HK-2 (cell line): ENCODE measurements around the gene OR2A14.
"Not testable (repeated sequence)": the region's sequence is repeated elsewhere in the genome, so short reads cannot be mapped to it uniquely, and the experiment has no call there.

Source experiments
- DNase-seq: peaks from one replicate; pipeline ENCODE4 v3.0.0-alpha.2; 2018; ENCODE audit not compliant: unreplicated experiment

The OR2A14 gene, protein sequence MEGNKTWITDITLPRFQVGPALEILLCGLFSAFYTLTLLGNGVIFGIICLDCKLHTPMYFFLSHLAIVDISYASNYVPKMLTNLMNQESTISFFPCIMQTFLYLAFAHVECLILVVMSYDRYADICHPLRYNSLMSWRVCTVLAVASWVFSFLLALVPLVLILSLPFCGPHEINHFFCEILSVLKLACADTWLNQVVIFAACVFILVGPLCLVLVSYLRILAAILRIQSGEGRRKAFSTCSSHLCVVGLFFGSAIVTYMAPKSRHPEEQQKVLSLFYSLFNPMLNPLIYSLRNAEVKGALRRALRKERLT

DNA sequence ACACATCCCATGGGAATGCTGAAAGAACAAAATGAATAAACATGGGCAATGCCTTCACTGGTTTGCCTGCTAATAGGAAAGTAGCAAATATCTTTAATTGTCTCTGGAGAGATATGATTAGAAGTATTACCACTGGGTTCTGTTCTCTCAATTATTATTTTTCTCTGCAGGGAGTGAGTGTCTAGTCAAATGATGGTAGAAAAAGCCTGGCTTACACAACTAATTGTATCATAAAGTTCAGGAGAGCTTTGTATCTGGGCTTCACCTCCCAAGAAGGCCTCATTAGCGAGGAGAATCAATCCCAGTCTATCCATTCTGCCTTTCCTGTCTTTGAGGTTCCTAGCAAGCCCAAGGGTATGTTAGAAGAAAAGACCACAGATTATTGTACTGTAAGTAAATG is at the start of gene OR2A14:
OR2A14 (plus strand) TSS at position 301 of the 400 bp plus-strand sequence. CDS start 5,937 bp downstream, outside the sequence.
- no peak for DNase-seq

DNA sequence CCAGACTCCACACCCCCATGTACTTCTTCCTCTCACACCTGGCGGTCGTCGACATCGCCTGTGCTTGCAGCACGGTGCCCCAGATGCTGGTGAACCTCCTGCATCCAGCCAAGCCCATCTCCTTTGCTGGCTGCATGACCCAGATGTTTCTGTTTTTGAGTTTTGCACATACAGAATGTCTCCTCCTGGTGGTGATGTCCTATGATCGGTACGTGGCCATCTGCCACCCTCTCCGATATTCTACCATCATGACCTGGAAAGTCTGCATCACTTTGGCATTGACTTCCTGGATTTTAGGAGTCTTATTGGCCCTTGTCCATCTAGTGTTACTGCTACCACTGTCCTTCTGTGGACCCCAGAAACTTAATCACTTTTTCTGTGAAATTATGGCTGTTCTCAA is 48.6 kb upstream of the OR2A14 start:
- no peak for DNase-seq

DNA sequence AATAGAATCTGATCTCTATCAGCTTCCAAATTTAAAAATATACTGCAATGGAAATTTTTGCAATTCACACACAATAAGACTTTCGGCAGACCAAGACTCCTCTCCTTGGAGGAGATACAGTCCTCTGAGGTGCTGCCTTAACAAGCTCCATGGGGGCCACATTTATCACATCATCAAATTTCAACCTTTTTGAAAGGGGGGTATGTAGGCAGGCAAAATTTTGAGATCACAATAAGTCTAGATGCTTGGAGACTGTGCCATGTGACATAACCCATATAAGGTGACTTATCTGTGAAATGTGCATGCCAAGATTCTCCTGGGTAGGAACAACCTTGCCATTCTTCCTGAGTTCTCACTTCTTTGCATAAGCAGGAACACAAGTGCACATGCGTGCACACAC is 37.0 kb upstream of the OR2A14 start, which contains the start of gene OR2A12:
OR2A12 (plus strand) TSS at position 301 of the 400 bp plus-strand sequence. CDS start 8,830 bp downstream, outside the sequence.
- no peak for DNase-seq

DNA sequence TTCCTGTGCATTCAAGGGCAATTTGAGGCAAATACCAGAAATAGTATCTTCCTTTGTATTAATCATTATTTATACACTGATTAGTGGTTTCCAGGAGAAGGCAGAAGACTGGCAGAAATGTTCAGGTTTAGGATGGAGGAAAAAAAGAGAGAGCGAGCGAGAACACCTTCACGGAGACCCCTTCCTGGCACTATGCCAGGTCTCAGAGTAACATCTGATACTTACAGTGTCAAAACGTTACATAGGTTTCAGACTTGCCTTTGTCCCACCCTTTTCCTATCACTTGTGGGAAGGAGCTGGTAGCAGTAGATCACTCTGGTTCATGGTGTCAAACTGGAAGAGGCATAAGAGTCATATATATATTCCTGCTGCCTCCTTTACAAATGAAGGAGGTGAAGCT is 36.2 kb upstream of the OR2A14 start:
- DNase-seq: no peak

DNA sequence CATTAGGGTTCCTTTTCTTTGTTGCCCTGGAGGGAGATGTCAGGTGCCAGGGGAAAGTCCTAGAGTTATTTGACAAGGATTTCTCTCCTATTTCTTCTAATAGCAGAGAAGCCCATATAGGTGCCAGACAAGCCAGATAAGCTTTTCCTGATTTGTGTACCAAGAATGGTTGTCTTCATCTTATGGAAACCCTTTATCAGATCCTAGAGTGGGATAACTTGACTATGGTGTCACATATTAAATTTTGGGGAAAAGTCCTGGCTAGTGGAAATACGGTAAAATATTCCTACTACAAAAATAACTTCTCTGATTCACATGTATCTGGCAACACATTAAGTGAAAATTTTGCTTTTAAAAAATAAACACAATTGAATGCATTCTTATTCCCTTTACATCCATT is 35.7 kb upstream of the OR2A14 start:
- DNase-seq: no peak

DNA sequence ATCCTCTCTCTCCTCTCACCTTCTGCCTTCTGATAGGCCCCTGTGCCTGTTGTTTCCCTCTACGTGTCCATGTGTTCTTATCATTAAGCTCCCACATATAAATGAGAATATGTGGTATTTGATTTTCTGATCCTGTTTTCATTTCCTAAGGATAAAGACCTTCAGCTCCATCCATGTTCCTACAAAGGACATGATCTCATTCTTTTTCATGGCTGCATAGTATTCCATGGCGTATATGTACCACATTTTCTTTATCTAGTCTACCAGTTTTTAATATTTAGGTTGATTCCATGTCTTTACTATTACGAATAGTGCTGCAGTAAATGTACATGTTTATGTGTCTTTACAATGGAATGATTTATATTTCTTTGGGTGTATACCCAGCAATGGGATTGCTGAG is 32.3 kb upstream of the OR2A14 start:
- DNase-seq: no peak

DNA sequence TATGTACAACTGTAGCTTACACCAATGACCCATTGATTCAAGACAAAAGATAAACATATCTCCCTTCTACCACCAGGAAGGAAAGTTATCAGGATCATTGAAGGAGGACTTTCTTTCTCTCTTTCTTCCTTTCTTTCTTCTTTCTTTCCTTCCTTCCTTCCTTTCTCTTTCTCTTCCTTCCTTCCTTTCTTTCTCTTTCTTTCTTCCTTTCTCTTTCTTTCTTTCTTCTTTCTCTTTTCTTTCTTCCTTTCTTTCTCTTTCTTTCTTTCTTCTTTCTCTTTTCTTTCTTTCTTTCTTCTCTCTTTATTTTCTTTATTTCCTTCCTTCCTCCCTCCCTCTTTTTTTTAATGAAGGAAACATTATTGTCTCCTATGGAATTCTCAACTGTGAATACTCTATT is 24.2 kb upstream of the OR2A14 start:
- no peak for DNase-seq

DNA sequence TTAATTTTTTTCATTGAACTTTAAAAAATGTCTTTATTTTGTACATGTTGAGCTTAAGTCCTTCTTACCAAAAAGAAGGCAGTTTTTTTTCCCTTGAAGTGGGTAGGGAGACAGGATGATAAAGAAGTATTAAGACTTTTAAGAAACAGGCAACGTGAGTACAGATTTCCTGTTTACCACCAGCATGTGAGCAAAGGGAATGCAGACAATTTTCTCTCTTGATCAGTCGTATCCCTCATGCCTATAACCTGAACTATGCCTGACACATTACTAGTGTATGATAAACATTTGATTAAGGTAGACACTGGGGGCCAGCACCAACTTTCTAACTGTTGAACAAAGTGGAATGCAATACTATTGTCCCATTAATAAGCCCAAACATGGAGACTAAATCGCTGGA is 22.4 kb upstream of the OR2A14 start:
- DNase-seq: no peak

DNA sequence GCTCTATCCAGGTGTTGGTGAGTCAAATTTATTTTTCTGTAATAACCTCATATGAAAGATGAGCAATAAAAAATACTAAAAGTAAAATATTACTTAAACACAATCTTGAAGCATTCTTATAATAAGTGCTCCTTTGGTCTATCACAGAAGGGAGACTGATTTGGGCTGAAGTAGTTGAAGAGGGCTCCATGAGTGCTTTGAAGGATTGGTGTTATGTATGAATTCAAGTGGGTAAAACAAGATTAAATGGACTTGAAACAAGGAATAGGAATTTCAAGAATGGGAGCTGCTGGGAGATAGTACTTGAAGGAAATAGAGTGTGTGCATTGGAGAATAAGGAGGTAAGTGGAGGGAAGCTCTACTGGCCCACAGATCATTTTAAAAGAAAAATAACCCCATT is 20.9 kb upstream of the OR2A14 start:
- no peak for DNase-seq

DNA sequence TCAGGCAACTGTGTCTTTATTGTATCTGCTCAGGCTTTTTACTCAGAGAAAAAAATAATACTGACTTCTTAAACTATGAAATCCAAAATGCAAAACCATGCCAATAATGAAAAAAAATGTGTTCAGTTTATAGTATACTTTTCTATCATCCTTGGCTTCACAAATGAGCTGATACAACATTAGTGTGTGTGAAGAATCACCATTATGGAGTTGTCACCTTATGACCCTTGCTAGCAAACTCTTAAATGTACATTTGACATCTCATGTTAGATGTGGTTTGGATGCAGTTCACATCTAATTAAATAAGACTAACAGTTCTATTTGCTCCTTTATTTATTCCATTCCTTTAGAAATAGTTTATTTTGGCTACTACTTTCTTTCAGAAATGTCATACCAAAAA is 17.8 kb upstream of the OR2A14 start:
- DNase-seq: no peak

DNA sequence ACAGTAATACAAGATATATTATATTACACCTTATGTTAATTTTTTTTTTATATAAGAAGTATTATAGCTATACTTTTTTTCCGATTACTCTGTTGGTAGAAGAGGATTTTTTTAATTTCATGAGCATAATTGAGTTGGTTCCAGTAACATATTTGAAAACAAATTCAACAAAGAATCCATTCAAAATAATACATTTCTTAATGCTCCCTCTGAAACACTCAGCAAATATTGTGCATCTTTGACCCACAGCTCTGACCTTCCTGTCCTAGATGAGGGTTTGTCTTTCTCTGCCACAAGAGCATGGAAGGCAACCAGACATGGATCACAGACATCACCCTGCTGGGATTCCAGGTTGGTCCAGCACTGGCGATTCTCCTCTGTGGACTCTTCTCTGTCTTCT is 13.7 kb upstream of the OR2A14 start, which contains the start of gene OR2A2:
OR2A2 (plus strand) TSS at position 301 of the 400 bp plus-strand sequence; CDS start at position 301, 0 bp downstream.
- DNase-seq: no peak

DNA sequence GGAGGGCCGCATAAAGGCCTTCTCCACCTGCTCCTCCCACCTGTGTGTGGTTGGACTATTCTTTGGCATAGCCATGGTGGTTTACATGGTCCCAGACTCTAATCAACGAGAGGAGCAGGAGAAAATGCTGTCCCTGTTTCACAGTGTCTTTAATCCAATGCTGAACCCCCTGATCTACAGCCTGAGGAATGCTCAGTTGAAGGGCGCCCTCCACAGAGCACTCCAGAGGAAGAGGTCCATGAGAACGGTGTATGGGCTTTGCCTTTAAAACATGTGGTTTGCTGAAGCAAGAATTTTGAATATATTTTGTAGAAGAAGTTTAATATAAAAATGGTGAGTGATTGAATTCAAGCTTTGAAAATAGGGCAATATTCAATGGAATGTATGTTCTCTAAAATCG is 12.7 kb upstream of the OR2A14 start:
- no peak for DNase-seq

DNA sequence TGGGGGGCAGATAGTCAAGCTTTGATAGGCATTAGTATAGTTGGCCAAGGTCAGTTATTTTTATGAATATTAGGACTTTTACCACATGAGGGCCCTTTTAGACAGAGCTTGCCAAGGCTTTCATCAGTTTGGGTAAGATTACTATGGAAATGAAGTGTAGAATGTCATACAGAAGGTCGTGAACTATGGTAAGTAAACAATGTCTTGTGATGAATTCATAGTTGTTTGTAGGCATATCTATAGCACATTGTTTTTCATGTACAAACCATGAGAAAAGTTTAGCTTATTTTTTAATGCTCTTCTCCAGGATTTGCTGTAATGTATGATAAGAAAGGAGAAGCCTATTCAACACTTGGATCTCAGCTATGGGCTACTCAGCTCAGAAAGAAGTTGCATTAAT is 9.3 kb upstream of the OR2A14 start:
- DNase-seq: no peak

DNA sequence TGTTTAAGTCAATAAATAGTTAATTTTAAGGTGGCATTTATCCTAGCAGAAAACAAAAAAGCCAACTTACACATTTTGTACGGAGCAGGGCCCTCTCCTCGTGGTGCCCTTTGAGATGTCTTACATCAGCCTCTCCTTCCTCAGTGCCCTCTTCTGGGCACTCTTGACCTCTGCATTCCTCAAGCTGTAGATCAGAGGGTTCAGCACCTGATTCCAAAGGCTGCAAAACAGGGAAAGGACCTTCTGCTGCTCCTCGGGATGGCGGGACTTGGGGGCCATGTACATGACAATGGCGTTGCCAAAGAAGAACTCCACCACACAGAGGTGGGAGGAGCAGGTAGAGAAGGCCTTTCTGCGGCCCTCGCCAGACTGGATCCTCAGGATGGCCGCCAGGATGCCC is 4.6 kb upstream of the OR2A14 start:
- no peak for DNase-seq

DNA sequence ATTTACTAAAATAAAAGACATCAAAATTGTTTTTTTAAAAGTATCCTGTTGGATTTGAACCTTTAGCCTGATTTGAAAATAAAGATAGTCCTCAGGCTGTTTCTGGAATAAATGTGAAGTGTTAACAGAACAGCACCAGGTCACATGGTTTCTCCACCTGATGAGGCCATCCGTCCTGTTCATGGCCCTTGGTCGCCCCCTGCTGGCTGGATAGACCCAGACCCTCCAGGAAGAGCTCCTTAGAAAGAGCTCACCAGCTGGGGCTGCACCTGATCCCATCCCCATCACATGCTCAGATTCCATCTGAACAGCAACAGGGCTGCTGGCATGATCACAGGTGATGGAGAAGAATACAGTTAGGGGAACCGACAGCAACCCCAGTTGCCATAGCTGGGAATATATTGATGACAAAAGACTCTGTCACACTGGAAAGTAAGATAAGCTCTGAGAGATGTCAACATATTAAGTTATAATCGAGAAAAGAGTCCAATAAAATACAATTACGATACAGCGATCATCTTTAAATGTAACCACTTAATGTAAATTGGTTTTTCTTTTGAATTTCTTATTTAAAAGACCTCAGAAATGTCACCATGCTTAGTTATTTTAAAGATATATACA is 4.8 kb downstream of the OR2A14 start:
- DNase-seq: peak; percentile 89

DNA sequence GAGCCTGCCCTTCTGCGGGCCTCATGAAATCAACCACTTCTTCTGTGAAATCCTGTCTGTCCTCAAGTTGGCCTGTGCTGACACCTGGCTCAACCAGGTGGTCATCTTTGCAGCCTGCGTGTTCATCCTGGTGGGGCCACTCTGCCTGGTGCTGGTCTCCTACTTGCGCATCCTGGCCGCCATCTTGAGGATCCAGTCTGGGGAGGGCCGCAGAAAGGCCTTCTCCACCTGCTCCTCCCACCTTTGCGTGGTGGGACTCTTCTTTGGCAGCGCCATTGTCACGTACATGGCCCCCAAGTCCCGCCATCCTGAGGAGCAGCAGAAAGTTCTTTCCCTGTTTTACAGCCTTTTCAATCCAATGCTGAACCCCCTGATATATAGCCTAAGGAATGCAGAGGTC is 6.6 kb downstream of the OR2A14 start:
- DNase-seq: not testable (repeated sequence)

DNA sequence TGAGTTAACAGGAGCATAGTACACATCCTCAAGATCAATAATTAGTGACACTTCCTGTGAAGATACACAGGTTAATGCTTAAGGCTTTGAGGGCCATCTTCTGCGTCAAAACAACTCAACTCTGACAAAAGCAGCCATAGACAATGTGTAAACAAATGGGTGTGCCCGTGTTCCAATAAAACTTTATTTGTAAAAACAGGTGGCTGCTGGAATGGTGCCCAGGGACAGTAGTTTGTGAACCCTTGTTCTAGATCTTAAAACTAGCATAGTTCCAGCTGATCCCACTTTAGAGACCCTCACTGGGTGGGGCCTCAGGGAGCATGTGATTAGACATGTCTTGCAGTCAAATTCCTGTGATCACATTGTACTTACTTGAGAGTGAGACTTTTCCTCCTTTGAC is 7.8 kb downstream of the OR2A14 start:
- no peak for DNase-seq

DNA sequence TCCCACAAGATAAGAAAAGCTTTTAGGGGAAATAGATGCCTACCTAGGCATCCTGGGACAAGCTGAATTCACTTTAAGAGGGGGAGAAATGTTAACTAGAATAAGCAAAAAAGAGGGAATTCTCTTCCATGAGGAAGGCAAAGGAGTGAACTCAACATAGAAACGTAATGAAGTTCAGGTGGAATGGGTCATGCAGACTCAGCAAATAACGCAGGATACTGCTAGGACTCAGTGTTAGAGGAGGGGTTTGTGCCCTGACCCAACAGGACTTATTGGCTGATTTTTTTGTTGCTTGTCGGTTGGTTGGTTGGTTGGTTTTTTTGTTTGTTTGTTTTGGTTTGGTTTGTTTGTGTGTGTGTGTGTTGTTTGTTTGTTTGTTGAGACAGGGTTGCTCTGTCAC is 9.3 kb downstream of the OR2A14 start:
- DNase-seq: no peak

DNA sequence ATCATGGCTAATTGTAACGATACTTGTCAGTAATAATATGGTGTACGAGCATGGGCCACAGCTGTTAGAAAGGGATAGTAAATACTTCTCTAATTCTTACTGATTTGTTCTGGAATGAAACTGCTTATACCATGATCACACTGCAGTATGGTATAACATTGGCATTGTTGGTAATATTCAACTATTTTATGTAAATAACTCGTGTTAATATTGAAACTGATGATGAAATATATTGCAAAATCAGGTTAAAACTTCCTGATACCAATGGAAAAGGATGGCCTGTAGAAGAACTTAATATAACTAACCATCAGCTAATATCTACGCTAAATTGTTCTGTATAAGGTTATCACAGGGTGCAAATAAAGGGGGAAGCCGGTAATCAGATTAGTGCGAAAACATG is 10.3 kb downstream of the OR2A14 start:
- no peak for DNase-seq

DNA sequence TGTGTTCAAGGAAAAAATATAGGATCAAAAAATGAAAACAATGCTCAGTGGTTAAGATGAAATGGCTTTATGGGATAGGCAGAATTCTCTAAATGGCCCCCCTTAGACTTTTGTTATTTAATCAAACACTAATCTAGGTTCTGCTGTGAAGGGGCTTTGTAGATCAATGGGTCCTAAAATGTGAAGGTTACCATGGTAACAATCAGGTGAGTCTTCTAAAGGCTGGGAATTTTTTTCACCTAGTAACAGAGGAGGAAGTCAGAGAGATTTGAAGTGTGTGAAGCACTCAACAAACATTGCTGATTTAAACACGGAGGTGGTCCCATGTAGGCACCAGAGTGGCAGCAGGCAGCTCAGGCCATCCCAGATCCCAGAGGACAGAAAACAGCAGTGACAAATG is 11.1 kb downstream of the OR2A14 start:
- no peak for DNase-seq

DNA sequence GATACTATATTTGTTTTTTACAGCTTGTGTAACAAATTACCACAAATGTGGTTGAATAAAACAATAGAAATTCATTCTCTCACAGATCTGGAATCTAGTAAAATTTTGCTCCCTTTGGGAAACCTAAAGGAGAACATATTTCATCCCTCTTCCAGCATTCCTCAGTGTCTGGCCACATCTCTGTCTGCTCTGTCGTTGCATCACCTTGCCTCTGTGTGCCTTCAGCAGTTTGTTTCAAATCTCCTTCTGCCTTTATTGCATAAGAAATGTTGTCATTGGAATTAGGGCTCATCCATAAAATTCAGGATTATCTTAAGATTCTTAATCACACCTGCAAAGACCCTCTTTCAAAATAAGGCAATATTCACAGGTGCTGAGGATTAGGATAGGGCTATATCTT is 14.5 kb downstream of the OR2A14 start:
- no peak for DNase-seq

DNA sequence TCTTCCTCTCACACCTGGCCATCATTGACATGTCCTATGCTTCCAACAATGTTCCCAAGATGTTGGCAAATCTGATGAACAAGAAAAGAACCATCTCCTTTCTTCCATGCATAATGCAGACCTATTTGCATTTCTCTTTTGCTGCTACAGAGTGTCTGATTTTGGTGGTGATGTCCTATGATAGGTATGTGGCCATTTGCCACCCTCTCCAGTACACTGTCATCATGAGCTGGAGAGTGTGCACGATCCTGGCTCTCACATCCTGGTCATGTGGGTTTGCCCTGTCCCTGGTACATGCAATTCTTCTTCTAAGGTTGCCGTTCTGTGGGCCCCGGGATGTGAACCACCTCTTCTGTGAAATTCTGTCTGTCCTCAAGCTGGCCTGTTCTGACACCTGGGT is 19.2 kb downstream of the OR2A14 start:
- no peak for DNase-seq

DNA sequence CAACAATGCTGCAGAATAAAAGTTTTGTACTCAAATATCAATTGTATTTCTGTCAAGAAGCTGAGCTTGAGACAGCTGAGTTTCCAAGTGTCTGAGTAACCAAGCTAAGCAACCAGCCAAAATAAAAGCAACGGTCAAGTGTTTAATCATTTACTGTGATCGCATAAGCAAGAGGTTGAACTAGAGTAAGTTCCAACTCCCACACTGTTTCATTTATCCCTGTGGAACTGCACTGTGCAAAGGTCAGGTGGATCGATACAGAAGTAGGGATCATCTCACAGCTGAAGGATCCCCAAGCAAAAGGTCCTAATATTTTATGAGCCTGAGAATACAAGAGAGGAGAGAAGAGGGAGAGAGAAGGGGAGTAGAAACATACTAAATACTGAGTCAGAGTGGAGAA is 21.4 kb downstream of the OR2A14 start:
- no peak for DNase-seq
